ENCODE data around the gene ITGAL.
A peak's percentile ranks its signal among the peaks of the same experiment; 100 is the strongest.

ITGAL gene

GRCh38 chr16:30567160-30567990 lies 94.8 kb downstream of the ITGAL start:
- DNase-seq (ENCODE audit: low read depth in 2 of 2) = peak; percentile 46 to 60

DNA sequence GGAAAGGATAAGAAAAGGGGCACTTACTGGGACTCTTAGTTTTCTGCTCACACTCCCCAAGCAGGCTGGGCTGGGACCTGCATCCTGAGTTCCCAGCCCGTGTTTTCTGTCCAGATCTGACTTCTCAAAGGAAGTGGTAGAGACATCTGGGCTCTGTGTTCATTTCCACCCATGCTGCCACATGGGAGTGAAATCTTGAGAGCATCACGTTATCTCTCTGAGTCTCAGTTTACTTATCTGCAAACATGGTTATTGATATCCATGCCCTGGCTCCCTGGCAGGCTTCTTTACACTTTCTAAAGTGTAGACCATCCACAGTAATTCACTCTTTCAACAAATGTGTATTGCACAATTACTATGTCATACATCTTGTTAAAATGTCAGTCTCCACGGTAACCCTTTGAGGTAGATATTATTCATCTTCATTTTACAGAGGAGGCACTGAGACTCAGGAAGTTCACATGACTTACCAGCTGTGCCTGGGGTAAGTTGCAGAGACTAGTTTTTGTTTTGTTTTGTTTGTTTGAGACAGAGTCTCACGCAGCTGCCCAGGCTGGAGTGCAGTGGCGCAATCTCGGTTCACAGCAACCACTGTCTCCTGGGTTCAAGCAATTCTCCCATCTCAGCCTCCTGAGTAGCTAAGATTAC lies 95.6 kb downstream of the ITGAL start:
- peak in 1 of 2 donors; percentile 30 for DNase-seq (ENCODE audit: low read depth in 2 of 2)

GRCh38 chr16:30569281-30569680 lies 96.7 kb downstream of the ITGAL start:
- DNase-seq (ENCODE audit: low read depth in 2 of 2) = no peak

GRCh38 chr16:30569746-30570635 lies 97.4 kb downstream of the ITGAL start:
- DNase-seq (ENCODE audit: low read depth in 2 of 2) = no peak

GRCh38 chr16:30570636-30571444 lies 98.3 kb downstream of the ITGAL start:
- no peak for DNase-seq (ENCODE audit: low read depth in 2 of 2)

DNA sequence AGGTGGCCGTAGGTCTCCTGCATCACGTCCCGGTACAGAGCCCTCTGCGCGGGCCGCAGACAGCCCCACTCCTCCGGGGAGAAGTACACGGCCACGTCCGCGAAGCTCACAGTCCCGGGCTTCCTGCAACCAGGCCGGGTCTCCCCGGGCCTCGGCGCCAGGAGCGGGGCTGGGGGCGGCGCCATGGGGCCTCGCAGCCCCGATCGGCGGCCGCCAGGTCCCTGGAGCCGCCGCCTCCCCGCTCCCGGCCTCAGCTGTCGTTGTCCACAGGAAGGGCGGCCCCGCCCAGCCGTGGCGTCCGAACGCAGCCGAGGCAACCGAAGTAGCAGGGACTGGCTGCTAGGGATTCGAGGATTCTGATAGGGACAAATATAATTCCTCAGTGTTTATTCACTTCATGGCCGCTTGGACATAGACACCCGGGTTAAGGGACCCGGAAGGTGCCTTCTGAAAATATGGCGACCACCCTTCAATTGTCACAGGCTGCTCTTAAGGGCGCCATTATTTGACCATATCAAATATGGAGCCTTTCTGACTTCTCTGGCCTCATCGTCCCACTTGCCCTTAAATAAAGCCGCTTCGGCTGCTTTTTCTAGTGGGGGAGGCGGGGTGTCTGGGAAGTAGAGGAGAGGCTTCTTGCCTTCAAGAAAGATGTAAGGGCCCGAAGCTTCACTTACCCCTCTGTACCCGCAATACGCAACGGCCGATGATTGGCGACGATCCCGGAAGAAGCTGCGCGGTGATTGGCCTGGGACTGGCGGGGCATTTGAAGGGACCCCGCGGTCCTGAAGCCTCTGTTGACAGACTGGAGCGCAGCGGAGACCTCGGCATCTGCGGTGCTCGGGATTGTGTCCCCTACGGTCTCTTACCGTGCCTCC lies 99.1 kb downstream of the ITGAL start, which contains the start of gene ZNF688:
Gene ZNF688, minus strand, starts transcription at position 270 of the 878 bp plus-strand sequence. Its CDS starts 85 bp downstream, at position 185.
- DNase-seq (ENCODE audit: low read depth in 2 of 2) = peak; percentile 84 to 90

Data from stimulated activated CD4-positive, alpha-beta T cell treated with anti-CD3 and anti-CD28 coated beads, Interleukin-4, amount 100 ng/mL, for 48 hours (primary cell).